ENCODE results near the gene FUT2. TPM values are rescaled to one million over a fixed set of nuclear protein-coding genes. Genes with fewer than 3 reads are reported as not detected.
"Not testable (repeated sequence)": the region's sequence is repeated elsewhere in the genome, so short reads cannot be mapped to it uniquely, and the experiment has no call there.

Gene FUT2
- total RNA-seq, 8 experiments from 2014 or later = 0.79 to 4.7 (median 1.9) TPM

DNA sequence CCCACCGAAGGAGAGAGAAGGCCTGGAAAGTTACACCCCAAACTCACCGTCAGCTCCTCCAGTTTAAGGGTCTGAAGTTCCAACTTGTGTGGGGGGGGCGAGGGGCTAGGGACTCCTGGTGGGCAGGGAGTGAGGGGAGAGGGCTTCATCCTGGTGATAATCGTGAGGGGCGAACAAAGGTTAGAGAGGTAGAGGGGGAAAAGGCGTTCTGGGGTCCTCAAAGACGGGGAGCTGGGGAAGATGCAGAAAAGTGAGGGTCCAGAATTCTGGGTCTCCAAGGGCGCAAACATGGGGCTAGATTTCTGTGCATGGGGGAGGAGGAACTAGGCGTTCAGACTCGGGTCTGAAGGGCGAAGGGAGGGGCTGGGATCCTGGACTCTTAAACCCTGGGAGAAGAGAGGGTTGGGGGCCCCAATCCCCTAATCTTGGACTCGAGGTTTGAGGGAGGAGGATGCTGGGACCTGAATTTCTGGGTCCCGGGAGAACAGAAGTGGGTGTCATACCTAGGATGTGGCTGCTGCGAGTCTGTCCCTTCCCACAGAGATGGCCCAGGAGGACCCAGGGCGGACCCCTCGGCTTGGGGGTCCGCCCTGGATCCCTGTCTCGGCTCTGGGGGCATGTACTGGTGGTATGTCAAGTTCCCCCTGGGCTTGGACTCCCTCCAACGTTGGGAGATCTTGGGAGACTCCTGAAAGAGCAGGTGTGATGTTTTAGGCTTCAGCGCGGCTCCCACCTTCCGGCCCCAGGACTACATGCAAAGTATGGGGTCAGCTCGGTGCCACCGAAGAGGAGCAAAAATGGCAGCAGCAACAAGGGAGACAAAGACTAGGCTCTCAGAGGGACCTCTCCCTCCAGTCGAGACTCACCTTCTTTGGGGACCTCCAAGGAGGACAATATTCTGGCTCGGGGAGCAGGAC lies 19.2 kb downstream of the FUT2 start:
- peaks cover 21 to 37% of the 10 kb centered on the region in 2 donors for H3K4me1 ChIP-seq (replicated peaks in 1 of 2)
- ATAC-seq (replicated peaks in 6 of 8) = no peak
- H3K4me3 ChIP-seq = peak overlapping the region; percentile 27 to 38 (median 32)
- in situ Hi-C loops (cut with MboI; ENCODE audit: low pct_unique_long_range_greater_than_20kb in 2 of 9, low sequenced_read_pairs in 9 of 9, unreplicated experiment in 9 of 9) = no loop called here
- WGBS, 10 experiments = 50 to 100% (median 77%) methylated on average over 1 to 7 of the region's 26 CpGs; no CpG with 5 or more reads in 4 of the 10 experiments
- peak overlapping the region; percentile 46 to 62 for H3K27ac ChIP-seq

DNA sequence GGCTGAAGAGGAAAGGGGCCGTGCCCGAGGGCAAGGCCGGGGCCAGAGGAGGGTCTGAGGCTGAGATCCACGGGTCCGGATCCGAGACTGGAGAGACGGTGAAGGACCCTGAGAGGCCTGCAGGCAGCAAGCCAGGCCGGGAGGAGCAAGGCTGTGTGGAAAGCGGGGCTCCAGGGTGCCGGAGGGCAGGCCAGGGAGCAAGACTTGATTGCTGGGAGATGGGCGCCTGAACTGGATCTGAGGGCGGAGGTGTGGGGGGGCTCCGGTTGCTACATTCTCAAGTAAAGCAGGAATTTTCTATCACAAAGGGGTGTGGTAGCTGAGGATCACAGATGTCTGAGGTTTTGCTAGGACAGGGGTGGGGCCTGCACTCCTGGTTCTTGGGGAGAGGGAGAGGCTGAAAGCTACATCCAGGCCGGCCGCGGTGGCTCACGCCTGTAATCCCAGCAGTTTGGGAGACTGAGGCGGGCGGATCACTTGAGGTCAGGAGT lies 20.0 kb downstream of the FUT2 start:
- Histone ChIP-seq H3K4me3 (no peak overlapping the region), H3K4me1 (replicated peaks in 1 of 2) (peaks cover 24 to 40% of the 10 kb centered on the region in 2 donors), H3K27ac (no peak overlapping the region)
- in situ Hi-C loops (cut with MboI; ENCODE audit: low pct_unique_long_range_greater_than_20kb in 2 of 9, low sequenced_read_pairs in 9 of 9, unreplicated experiment in 9 of 9) = no loop called here
- peak in 2 of 8 experiments; percentile 2 to 5 for ATAC-seq (replicated peaks in 6 of 8)
- 81 to 100% (median 88%) methylated on average over 1 to 8 of the region's 19 CpGs; no CpG with 5 or more reads in 5 of the 10 experiments for WGBS, 10 experiments

DNA sequence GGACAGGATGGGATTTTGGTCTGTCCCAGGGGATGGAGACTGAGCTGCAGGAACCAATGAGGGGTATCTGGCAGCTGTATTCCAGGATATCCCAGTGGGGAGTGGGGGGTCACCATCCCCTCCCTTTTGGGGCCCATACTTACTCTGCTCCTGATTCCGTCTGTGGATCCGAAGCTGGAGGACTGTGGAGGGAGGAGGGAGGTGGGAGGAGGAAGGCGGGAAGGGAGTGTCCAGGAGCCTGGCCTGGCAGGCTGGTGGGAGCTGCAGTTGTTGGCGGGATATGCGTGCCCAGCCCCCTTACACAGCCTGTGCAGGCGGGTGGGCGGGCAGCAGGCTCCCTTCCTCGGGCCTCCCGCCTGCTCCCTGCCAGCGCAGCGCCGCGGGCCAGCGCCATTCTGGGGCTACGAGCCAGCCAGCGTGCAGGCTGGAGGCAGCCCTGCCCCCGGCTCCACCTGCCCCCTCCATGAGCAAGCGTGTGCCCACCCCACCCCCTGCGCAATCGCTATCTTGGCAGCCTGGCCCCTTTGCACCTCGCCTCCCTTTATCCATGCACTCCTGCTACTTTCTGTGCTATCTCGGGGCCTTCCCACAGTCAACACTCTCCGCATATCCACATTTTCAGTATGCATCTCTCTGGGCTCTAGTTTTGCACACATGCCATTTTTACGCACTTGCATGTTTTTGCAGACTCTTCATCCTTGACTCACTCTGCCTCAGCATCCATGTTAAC lies 21.0 kb downstream of the FUT2 start:
- 0 to 100% (median 48%) methylated on average over 1 to 4 of the region's 24 CpGs for WGBS, 10 experiments
- Histone ChIP-seq H3K27ac (peak overlapping the region; percentile 30 to 66), H3K4me3 (no peak overlapping the region), H3K4me1 (replicated peaks in 1 of 2) (peaks cover 24 to 40% of the 10 kb centered on the region in 2 donors)
- ATAC-seq (replicated peaks in 6 of 8) = peak in 6 of 8 experiments; percentile 2 to 17 (median 6)
- in situ Hi-C loops (cut with MboI; ENCODE audit: low pct_unique_long_range_greater_than_20kb in 2 of 9, low sequenced_read_pairs in 9 of 9, unreplicated experiment in 9 of 9) = no loop called here

DNA sequence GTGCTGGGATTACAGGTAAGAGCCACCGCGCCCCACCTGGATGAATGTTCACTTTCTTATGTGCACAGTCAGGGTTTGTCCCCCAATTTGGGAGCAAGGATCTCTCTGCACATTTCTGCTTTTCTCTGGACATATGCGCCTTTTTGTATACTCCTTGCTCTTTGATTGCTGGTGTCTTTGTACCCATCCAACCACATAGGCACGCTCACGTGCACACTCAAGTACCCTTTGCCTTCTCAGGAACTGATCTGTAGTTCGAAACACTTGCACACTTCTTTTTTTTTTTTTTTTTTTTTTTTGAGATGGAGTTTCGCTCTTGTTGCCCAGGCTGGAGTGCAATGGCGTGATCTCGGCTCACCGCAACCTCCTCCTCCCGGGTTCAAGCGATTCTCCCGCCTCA lies 22.3 kb downstream of the FUT2 start:
- peaks cover 21 to 35% of the 10 kb centered on the region in 2 donors for H3K4me1 ChIP-seq (replicated peaks in 1 of 2)
- H3K27ac ChIP-seq; in situ Hi-C loops (cut with MboI; ENCODE audit: low pct_unique_long_range_greater_than_20kb in 2 of 9, low sequenced_read_pairs in 9 of 9, unreplicated experiment in 9 of 9); H3K4me3 ChIP-seq; ATAC-seq (replicated peaks in 6 of 8): not testable (repeated sequence)
- 89 to 100% (median 95%) methylated on average over 1 to 10 of the region's 13 CpGs; no CpG with 5 or more reads in 1 of the 10 experiments for WGBS, 10 experiments

DNA sequence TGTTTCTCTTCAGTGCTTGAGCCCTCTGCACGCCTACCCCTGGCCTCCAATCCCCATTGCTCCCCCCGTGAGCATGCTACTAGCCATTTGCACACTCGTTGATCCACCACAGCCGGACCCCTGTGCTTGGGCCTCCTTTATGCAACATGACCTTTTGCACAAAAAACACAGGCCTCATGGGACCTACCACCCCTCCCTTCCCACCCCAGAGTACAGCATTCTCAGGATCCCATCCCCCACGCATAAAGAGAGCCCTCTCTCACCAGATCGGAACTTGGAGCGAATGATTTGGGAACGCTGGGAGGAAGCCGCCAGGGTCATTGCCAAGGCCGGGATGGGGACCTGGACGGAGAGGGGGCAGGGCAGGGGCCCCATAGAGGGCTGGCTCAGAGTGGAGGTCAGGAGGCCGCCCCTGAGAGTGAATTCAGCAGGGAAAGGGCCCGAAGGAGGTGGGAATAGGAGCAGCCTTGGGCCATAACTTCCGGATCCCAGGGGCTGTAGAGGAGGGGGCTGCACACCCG lies 23.0 kb downstream of the FUT2 start:
- in situ Hi-C loops (cut with MboI; ENCODE audit: low pct_unique_long_range_greater_than_20kb in 2 of 9, low sequenced_read_pairs in 9 of 9, unreplicated experiment in 9 of 9) = no loop called here
- Histone ChIP-seq H3K27ac (peak overlapping the region in 1 of 2 donors; percentile 20), H3K4me1 (replicated peaks in 1 of 2) (peaks cover 21 to 35% of the 10 kb centered on the region in 2 donors), H3K4me3 (no peak overlapping the region)
- 17 to 100% (median 49%) methylated on average over 1 to 7 of the region's 15 CpGs; no CpG with 5 or more reads in 3 of the 10 experiments for WGBS, 10 experiments
- ATAC-seq (replicated peaks in 6 of 8) = no peak

DNA sequence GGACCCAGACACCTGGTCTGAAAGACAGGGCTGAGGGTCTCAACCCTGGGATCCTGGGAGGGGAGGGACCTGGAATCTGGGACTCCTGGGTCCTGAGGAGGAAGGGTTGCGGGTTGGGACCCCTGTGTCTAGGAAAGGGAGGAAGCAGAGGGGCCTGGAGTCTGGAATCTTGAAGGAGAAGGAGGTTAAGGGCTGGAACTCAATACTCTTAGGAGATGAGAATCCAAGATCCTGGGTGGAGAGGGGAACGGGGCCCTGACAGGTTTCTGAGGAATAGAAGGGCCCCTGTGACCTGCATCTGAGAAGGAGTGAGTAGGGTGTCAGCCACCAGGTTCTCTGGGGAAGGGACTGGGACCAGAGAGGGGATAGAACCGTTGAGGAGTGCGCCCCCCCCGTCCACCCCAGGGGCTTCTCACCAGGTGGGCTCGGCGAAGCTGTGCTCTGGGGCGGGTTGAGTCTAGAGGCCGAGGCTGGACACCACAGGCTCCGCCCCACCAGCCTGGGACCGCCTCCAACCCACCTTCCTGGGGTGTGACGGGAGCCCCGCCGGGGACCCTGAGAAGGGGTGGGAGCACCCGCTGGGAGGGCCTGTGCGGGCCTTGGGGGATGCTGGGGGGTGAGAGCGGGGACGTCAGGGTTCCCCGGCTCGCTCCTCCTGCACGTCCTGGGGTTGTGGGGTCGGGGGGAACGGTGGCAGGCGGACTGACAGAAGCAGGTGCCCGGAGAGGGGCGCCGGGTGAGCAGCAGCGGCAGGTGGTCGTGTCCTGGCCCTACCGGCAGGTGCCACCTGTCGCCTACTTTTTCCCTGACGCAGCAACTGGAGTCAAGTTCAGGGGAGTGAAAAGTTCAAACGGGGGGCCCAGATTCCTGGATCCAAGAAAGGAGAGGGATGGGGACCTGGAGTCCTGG lies 23.7 kb downstream of the FUT2 start, which contains the start of gene MAMSTR:
Gene MAMSTR (minus strand): TSS at position 463 of the 909 bp plus-strand sequence. CDS start 694 bp downstream, outside the sequence.
- Histone ChIP-seq H3K4me1 (replicated peaks in 1 of 2) (peaks cover 21 to 35% of the 10 kb centered on the region in 2 donors), H3K27ac (peak within 1 kb of the TSS in 1 of 2 donors; percentile 20), H3K4me3 (peak within 1 kb of the TSS in 3 of 5 donors; percentile 50 to 56 (median 53))
- in situ Hi-C loops (cut with MboI; ENCODE audit: low pct_unique_long_range_greater_than_20kb in 2 of 9, low sequenced_read_pairs in 9 of 9, unreplicated experiment in 9 of 9) = no loop called here
- no peak for ATAC-seq (replicated peaks in 6 of 8)
- WGBS, 10 experiments = 74 to 100% (median 97%) methylated on average over 1 to 9 of the region's 33 CpGs; no CpG with 5 or more reads in 3 of the 10 experiments

DNA sequence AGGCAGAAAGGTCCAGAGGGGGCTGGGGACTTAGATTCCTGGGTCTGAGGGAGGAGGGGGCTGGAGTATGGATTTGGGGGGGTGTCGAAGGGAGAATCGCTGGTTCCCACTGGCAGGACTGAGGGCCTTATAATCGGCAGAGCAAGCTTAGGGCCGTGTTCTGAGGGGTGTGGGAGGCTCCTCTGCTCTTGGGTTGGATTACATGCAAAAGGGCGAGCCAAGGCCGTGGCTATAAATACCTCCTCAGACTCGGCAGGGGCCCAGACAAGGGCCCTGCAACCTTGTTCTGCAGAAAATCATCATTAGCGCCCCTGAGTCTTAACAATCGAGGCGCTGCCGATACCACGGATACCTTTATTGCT lies 24.5 kb downstream of the FUT2 start:
- in situ Hi-C loops (cut with MboI; ENCODE audit: low pct_unique_long_range_greater_than_20kb in 2 of 9, low sequenced_read_pairs in 9 of 9, unreplicated experiment in 9 of 9) = no loop called here
- Histone ChIP-seq H3K4me1 (replicated peaks in 1 of 2) (peaks cover 27 to 35% of the 10 kb centered on the region in 2 donors), H3K27ac (no peak overlapping the region), H3K4me3 (peak overlapping the region in 3 of 5 donors; percentile 50 to 56 (median 53))
- ATAC-seq (replicated peaks in 6 of 8) = peak in 5 of 8 experiments; percentile 0 to 27 (median 1)
- WGBS, 10 experiments = 0 to 49% (median 7%) methylated on average over 2 to 5 of the region's 12 CpGs; no CpG with 5 or more reads in 5 of the 10 experiments

DNA sequence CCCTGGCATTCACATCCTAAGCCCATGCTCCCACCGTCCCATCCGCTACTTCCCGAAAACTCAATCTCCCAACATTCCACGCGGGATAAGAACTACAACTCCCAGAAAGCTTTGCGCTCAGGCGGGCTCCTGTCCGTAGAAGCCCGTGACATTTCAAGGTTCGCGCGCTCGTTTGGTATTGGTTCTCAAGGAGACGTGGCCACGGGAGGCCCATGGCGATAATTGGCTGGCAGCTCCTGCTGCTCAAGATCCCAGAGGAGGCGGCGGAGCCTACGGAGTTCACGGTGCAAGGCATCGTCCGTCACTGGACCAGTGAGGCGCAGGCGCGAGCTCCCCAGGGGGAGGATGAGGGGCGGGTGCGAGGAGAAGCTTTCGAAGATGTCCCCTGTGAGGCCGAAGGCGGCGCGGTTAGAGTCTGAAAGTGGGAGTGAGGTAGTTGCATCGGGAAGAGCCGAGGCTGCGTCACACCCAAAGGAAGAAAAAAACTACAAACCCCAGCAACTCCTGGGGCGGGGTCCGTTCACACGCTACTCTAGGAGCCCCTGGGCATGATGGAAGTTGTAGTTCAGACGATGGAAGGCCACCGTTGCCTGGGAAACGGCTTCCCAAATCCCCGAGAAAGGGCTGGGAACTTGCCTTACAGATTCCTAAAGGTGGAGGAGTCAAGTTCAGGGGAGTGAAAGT lies 25.0 kb downstream of the FUT2 start:
- ATAC-seq (replicated peaks in 6 of 8) = peak; percentile 86 to 92 (median 89)
- H3K27ac ChIP-seq = peak overlapping the region; percentile 82 to 87
- WGBS, 10 experiments = 0 to 3% (median 1%) methylated on average over 5 to 20 of the region's 42 CpGs; no CpG with 5 or more reads in 5 of the 10 experiments
- H3K4me3 ChIP-seq = peak overlapping the region; percentile 50 to 81 (median 56)
- H3K4me1 ChIP-seq (replicated peaks in 1 of 2) = peaks cover 30 to 37% of the 10 kb centered on the region in 2 donors
- in situ Hi-C loops (cut with MboI; ENCODE audit: low pct_unique_long_range_greater_than_20kb in 2 of 9, low sequenced_read_pairs in 9 of 9, unreplicated experiment in 9 of 9) = no loop called here

DNA sequence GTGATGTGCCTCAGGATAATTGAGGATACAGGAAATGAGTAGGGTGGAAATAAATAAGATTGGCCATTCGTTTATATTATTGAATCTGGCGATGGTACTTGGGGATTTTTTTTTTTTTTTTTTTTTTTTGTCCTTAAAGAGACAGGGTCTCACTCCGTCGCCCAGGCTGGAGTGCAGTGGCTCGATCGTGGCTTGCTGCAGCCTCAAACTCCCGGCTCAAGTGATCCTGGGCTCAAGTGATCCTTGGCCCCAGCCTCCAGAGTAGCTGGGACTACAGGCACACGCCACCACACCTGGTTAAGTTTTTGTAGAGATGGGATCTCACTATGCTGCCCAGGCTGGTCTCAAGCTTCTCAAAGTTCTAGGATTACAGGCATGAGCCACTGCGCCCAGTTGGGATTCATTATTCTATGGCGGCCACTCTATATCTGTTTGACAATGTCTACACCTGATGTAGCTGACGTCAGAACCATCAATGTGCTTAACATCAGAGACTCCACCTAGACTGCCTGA lies 26.5 kb downstream of the FUT2 start:
- Histone ChIP-seq H3K4me3 (no peak overlapping the region), H3K4me1 (replicated peaks in 1 of 2) (peaks cover 20 to 27% of the 10 kb centered on the region in 2 donors), H3K27ac (no peak overlapping the region)
- in situ Hi-C loops (cut with MboI; ENCODE audit: low pct_unique_long_range_greater_than_20kb in 2 of 9, low sequenced_read_pairs in 9 of 9, unreplicated experiment in 9 of 9) = no loop called here
- WGBS, 10 experiments = 40 to 100% (median 75%) methylated on average over 3 to 10 of the region's 11 CpGs; no CpG with 5 or more reads in 2 of the 10 experiments
- ATAC-seq (replicated peaks in 6 of 8) = no peak

DNA sequence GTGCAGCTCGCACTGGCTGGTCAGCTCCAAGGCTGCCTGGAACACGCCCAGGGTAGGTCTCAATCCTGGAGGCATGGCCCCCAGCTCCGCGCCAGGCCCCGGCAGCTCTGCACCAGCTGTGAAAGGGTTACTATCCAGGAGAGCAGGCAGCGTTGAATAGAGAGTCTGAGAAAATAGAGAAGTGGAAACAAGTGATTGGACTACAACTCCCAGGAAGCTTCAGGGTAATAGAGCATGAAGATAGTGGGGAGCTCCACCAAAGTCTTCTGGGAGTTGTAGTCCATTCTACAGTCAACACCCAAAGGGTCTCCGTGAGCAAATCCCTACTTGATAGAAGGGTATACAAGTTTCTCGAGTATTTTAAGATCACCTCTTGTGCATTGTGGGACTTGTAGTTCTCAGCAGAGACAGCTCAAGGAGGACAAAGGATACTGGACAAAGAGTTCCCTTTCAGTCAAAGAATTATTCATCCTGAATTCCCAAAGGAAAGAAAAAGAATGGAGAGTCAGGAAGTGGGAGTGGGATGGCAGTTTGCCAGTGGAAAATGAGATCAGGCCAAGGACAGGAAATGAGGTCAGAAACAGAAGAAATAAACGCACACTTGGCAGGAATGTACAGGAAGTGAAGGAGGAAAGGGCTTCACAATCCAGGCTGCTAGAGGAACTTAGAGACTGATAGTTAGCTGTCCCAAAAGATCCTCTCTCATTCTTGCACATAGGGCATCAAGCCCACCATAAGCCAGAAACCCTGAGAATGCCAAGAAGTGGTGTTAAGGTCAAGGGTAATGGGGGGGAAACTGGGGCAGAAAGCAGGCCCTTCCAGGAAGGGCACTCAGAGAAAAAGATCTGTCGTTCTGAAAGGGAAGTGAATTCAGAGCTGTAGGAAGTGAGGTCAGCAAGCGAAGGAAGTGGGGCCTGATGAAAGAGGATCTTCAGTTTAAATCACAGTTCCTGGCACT lies 29.3 kb downstream of the FUT2 start:
- Histone ChIP-seq H3K4me1 (replicated peaks in 1 of 2) (peaks cover 12 to 13% of the 10 kb centered on the region in 2 donors), H3K27ac (peak overlapping the region; percentile 50 to 58), H3K4me3 (no peak overlapping the region)
- ATAC-seq (replicated peaks in 6 of 8) = peak in 5 of 8 experiments; percentile 11 to 29 (median 21)
- 0 to 100% (median 49%) methylated on average over 1 to 8 of the region's 11 CpGs for WGBS, 10 experiments
- in situ Hi-C loops (cut with MboI; ENCODE audit: low pct_unique_long_range_greater_than_20kb in 2 of 9, low sequenced_read_pairs in 9 of 9, unreplicated experiment in 9 of 9) = no loop called here
